Measurements from ENCODE around the gene MAPKBP1.
A peak's percentile ranks its signal among the peaks of the same experiment; 100 is the strongest.
"Not testable (repeated sequence)": the region's sequence is repeated elsewhere in the genome, so short reads cannot be mapped to it uniquely, and the experiment has no call there.

MAPKBP1 gene

GRCh38 chr15:41774062-41774881 is at the start of gene MAPKBP1:
Gene MAPKBP1 (plus strand): TSS chr15:41774484. CDS start chr15:41775276, 792 bp downstream.
- DNase-seq: peak; percentile 96 to 98

- DNase-seq: no peak
Observed at GRCh38 chr15:41727143-41727542, 47.1 kb upstream of the MAPKBP1 start.

GRCh38 chr15:41728061-41728460 is 46.2 kb upstream of the MAPKBP1 start:
- DNase-seq: not testable (repeated sequence)

GRCh38 chr15:41730543-41730942 is 43.7 kb upstream of the MAPKBP1 start:
- no peak for DNase-seq

GRCh38 chr15:41732483-41732882 is 41.8 kb upstream of the MAPKBP1 start:
- DNase-seq: no peak

GRCh38 chr15:41734079-41734478 is 40.2 kb upstream of the MAPKBP1 start:
- no peak for DNase-seq

GRCh38 chr15:41735046-41735445 is 39.2 kb upstream of the MAPKBP1 start:
- DNase-seq: no peak

GRCh38 chr15:41735492-41735891 is 38.8 kb upstream of the MAPKBP1 start:
- not testable (repeated sequence) for DNase-seq

GRCh38 chr15:41746802-41747201 is 27.5 kb upstream of the MAPKBP1 start:
- no peak for DNase-seq

- DNase-seq: no peak
Observed at GRCh38 chr15:41756198-41756597, 18.1 kb upstream of the MAPKBP1 start.

GRCh38 chr15:41772720-41773331 is 1.5 kb upstream of the MAPKBP1 start:
- peak; percentile 23 to 49 for DNase-seq

GRCh38 chr15:41773332-41773728 is 954 bp upstream of the MAPKBP1 start:
- no peak for DNase-seq

GRCh38 chr15:41773729-41774061 is 589 bp upstream of the MAPKBP1 start:
- no peak for DNase-seq

- peak in 1 of 2 donors; percentile 58 for DNase-seq
Observed at GRCh38 chr15:41774882-41775417, 666 bp downstream of the MAPKBP1 start.

GRCh38 chr15:41775651-41776050 is 1.4 kb downstream of the MAPKBP1 start:
- no peak for DNase-seq

GRCh38 chr15:41777421-41777973 is 3.2 kb downstream of the MAPKBP1 start:
- no peak for DNase-seq

GRCh38 chr15:41778521-41778920 is 4.2 kb downstream of the MAPKBP1 start:
- no peak for DNase-seq

- DNase-seq: no peak
Observed at GRCh38 chr15:41779662-41780157, 5.4 kb downstream of the MAPKBP1 start.

- no peak for DNase-seq
Observed at GRCh38 chr15:41780266-41780665, 6.0 kb downstream of the MAPKBP1 start.

GRCh38 chr15:41780727-41781126 is 6.4 kb downstream of the MAPKBP1 start:
- DNase-seq: no peak

GRCh38 chr15:41782371-41783282 is 8.3 kb downstream of the MAPKBP1 start:
- no peak for DNase-seq

- no peak for DNase-seq
Observed at GRCh38 chr15:41783296-41783695, 9.0 kb downstream of the MAPKBP1 start.

- DNase-seq: no peak
Observed at GRCh38 chr15:41788262-41788661, 14.0 kb downstream of the MAPKBP1 start.

Measured in hippocampal formation (tissue), 2 donors.